Kasumi-1 (cell line): ENCODE data around the gene PPP2R3A.

Experiments used
- DNase-seq, 2 experiments: peaks; one replicate each; lab custom pipeline; 2025; lab: John Stamatoyannopoulos, UW

The PPP2R3A gene

GRCh38 chr3:135973841-135974240 is 8.3 kb downstream of the PPP2R3A start:
- DNase-seq, result no peak

GRCh38 chr3:135975053-135975452 is 9.5 kb downstream of the PPP2R3A start:
- no peak for DNase-seq

- no peak for DNase-seq
Measured at GRCh38 chr3:135975536-135975935, 10.0 kb downstream of the PPP2R3A start.

- DNase-seq, result no peak
Measured at GRCh38 chr3:135980343-135980742, 14.8 kb downstream of the PPP2R3A start.

- DNase-seq, result no peak
Measured at GRCh38 chr3:135981701-135982403, 16.3 kb downstream of the PPP2R3A start.

- DNase-seq, result no peak
Measured at GRCh38 chr3:135982404-135982761, 16.9 kb downstream of the PPP2R3A start.

GRCh38 chr3:135982922-135983581 is 17.5 kb downstream of the PPP2R3A start:
- no peak for DNase-seq

GRCh38 chr3:135987661-135988060 is 22.1 kb downstream of the PPP2R3A start:
- DNase-seq, result no peak

GRCh38 chr3:135989242-135989641 is 23.7 kb downstream of the PPP2R3A start:
- DNase-seq, result no peak

GRCh38 chr3:135990903-135991302 is 25.4 kb downstream of the PPP2R3A start:
- no peak for DNase-seq

- peak in 1 of 2 experiments; percentile 6 for DNase-seq
Measured at GRCh38 chr3:135991621-135992020, 26.1 kb downstream of the PPP2R3A start.

- DNase-seq, result no peak
Measured at GRCh38 chr3:135992072-135992471, 26.5 kb downstream of the PPP2R3A start.

GRCh38 chr3:135994708-135995337 is 29.3 kb downstream of the PPP2R3A start:
- DNase-seq, result no peak

GRCh38 chr3:135995766-135996165 is 30.2 kb downstream of the PPP2R3A start:
- DNase-seq, result no peak

GRCh38 chr3:135997554-135998320 is 32.2 kb downstream of the PPP2R3A start:
- no peak for DNase-seq

- DNase-seq, result no peak
Measured at GRCh38 chr3:136008221-136008620, 42.7 kb downstream of the PPP2R3A start.

- no peak for DNase-seq
Measured at GRCh38 chr3:136008732-136009470, 43.4 kb downstream of the PPP2R3A start.

GRCh38 chr3:136018876-136019275 is 53.3 kb downstream of the PPP2R3A start:
- no peak for DNase-seq

GRCh38 chr3:136021803-136022202 is 56.3 kb downstream of the PPP2R3A start:
- DNase-seq, result no peak

- DNase-seq, result no peak
Measured at GRCh38 chr3:136022529-136023263, 57.2 kb downstream of the PPP2R3A start.
